Breast epithelium (tissue), 4 donors: Measurements from ENCODE around the gene SPRY2. TPM values are rescaled to one million over a fixed set of nuclear protein-coding genes. Genes with fewer than 3 reads are reported as not detected.

ENCODE experiments used
- DNase-seq, 2 donors: peaks; one replicate each; pipeline ENCODE4 v3.0.0-alpha.2; 2019; ENCODE audit warnings: low spot score in 2 of 2
- H3K27ac ChIP-seq, 2 donors: fragments of 200-600 bp; sonication (generic) in 1 of 2; one replicate each; pipeline ENCODE4 v1.5.1; 2016 to 2019; ENCODE audit warnings: mild to moderate bottlenecking in 1 of 2
- H3K27me3 ChIP-seq, 2 donors: fragments of 200-600 bp; sonication (generic) in 1 of 2; one replicate each; pipeline versions ENCODE4 v1.5.1 to v1.6.0; 2017 to 2019; ENCODE audit warnings: control low read depth in 1 of 2, mild to moderate bottlenecking in 1 of 2
- H3K36me3 ChIP-seq: fragments of 200-600 bp; one replicate; pipeline ENCODE4 v1.5.1; 2019
- H3K4me1 ChIP-seq, 2 donors: fragments of 200-600 bp; sonication (generic); one replicate each; pipeline ENCODE4 v1.5.1; 2016 to 2019; ENCODE audit warnings: control low read depth in 1 of 2
- H3K4me3 ChIP-seq, 3 donors: fragments of 200-600 bp; sonication (generic); 1 replicate in 2 of 3; 2 replicates in 1 of 3; pipeline ENCODE4 v1.5.1; 2016 to 2019; ENCODE audit warnings: mild to moderate bottlenecking in 3 of 3, moderate library complexity in 2 of 3
- H3K9me3 ChIP-seq, 2 donors: fragments of 200-600 bp; sonication (generic) in 1 of 2; one replicate each; pipeline ENCODE4 v1.5.1; 2016 to 2019; ENCODE audit warnings: control low read depth in 1 of 2
- POLR2A ChIP-seq: fragments of 450-650 bp; IDR thresholded peaks from one replicate; pipeline ENCODE4 v1.6.1; 2016; ENCODE audit warnings: antibody characterized with exemption, mild to moderate bottlenecking, moderate library complexity
- POLR2AphosphoS5 ChIP-seq, 3 donors: sonication (generic); formaldehyde crosslinking; IDR thresholded peaks; one replicate each; pipeline ENCODE4 v1.6.1; 2017; ENCODE audit warnings: antibody characterized with exemption in 3 of 3
- intact Hi-C: fragments of 100-400 bp; cut with DNase I; formaldehyde crosslinking; loops from one replicate; pipeline ENCODE4 v1.15.1; 2023; ENCODE audit warnings: low total_unique reads
- total RNA-seq, 3 donors: library from RNA; depleted of rRNA; stranded (reverse); fragments of >200 nt; gene quantifications; one replicate each; pipeline ENCODE4 v1.1.0, GENCODE V29; 2016
- TF ChIP-seq, protein P1 (sequence below), 3 donors: fragments of 450-650 bp; IDR thresholded peaks; one replicate each; pipeline ENCODE4 v1.5.1; 2016 to 2017; ENCODE audit warnings: antibody characterized with exemption in 3 of 3, mild to moderate bottlenecking in 3 of 3, moderate library complexity in 3 of 3

Gene SPRY2
- total RNA-seq, 3 donors from 2014 or later, result 52.1 to 76.0 (median 71.0) TPM

DNA sequence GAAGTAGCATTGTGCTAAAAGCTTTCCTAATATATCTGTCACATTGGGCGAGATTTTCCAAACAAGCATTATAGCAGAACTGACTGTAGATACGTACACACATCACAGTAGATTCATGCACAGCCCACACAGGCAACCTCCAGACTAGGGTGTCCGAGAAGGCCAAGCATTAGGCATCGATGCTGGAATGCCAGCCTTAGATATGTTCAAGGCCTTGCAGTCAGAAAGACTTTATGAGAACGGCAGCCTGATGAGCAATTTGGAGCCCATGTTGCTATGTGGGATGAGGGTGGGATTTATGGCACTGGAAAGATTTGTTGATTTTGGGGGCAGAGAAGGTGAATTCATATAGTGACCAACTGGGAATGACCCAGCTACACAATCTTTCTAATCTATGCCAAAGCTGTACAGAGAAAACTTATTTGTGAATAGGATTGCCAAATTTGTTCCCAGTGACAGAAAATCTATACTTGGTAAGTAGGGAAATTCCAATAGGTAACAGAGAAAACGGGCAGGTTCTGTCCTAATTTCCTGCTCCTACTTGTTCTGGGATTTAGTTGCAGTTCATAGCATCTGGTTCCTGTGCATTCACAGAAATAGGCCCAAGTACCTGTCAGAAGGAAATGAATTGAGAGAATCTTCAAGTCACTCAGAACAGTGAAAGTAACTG is 31.0 kb upstream of the SPRY2 start:
- Histone ChIP-seq H3K36me3 (no peaks in the 10 kb centered on the region), H3K4me3 (no peak overlapping the region), H3K4me1 (peaks cover 3 to 6% of the 10 kb centered on the region in 2 donors), H3K27ac (no peak overlapping the region), H3K9me3 (no peaks in the 10 kb centered on the region), H3K27me3 (no peaks in the 10 kb centered on the region)
- intact Hi-C loops, result no loop called here
- TF ChIP-seq, protein P1, sequence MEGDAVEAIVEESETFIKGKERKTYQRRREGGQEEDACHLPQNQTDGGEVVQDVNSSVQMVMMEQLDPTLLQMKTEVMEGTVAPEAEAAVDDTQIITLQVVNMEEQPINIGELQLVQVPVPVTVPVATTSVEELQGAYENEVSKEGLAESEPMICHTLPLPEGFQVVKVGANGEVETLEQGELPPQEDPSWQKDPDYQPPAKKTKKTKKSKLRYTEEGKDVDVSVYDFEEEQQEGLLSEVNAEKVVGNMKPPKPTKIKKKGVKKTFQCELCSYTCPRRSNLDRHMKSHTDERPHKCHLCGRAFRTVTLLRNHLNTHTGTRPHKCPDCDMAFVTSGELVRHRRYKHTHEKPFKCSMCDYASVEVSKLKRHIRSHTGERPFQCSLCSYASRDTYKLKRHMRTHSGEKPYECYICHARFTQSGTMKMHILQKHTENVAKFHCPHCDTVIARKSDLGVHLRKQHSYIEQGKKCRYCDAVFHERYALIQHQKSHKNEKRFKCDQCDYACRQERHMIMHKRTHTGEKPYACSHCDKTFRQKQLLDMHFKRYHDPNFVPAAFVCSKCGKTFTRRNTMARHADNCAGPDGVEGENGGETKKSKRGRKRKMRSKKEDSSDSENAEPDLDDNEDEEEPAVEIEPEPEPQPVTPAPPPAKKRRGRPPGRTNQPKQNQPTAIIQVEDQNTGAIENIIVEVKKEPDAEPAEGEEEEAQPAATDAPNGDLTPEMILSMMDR (IDR thresholded peaks at IDR 0.05), result no peak
- TF ChIP-seq POLR2A, result no peak
- no peak for TF ChIP-seq POLR2AphosphoS5 (IDR thresholded peaks at IDR 0.05)
- DNase-seq, result no peak

DNA sequence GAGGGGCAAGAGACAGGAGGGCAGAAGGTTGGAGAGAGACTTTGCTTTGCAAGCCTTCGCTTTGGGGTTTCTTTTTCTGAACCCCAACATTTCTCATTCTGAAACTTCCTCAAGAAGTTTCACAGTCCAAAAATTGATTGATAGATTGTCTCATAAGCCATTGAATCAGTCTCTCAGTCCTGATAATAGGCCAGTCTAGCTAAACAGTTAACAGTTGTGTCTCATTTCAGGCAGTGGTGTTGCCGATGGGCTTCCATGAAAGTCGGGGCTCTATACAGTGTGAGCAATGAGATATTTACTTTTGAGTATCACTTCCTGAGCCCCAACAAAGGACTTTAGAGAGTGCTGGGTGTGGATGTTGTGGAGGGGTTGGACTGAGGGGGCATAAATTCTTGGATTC is 26.5 kb upstream of the SPRY2 start:
- DNase-seq, result no peak
- TF ChIP-seq POLR2A (no peak), POLR2AphosphoS5 (IDR thresholded peaks at IDR 0.05) (no peak)
- TF ChIP-seq, protein P1 (IDR thresholded peaks at IDR 0.05), result no peak
- Histone ChIP-seq H3K9me3 (no peaks in the 10 kb centered on the region), H3K4me1 (no peaks in the 10 kb centered on the region), H3K36me3 (no peaks in the 10 kb centered on the region), H3K4me3 (no peak overlapping the region), H3K27ac (no peak overlapping the region), H3K27me3 (no peaks in the 10 kb centered on the region)
- intact Hi-C loops, result loop anchor here (5.0 kb wide), 1 partner anchor 1060 kb away; no protein-coding TSS in a partner anchor

DNA sequence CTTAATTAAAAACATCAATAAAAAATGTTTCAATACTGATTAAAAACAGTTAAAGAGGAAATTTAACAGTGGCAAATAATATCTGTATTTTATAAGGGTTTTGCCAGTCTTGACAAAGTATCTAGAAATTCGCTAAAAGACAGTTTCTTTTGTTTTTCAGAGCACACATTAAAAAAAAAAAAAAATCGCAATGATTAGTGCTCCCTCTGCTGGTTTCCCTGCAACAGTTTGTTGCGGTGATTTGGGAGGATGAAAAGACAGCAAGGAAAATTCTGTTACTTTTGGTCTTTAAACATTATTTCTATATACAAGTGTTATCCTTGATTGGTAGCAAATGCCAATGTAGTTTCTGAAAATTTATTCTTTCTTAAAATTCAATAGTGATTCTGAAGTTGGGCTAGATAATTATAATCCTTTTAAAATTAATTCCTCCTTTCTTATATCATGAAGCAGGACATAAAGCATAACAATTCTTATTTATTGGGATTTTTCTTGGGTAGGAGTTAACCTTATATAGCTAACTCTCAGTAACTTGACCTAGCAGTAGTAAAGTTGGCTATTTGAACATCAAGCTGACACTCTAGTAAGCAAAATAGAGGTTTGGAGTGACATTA is 23.1 kb upstream of the SPRY2 start:
- no peak for DNase-seq
- Histone ChIP-seq H3K4me1 (no peaks in the 10 kb centered on the region), H3K27ac (no peak overlapping the region), H3K9me3 (no peaks in the 10 kb centered on the region), H3K4me3 (peak overlapping the region in 2 of 3 donors; percentile 28 to 34), H3K27me3 (no peaks in the 10 kb centered on the region), H3K36me3 (no peaks in the 10 kb centered on the region)
- no peak for TF ChIP-seq POLR2AphosphoS5 (IDR thresholded peaks at IDR 0.05)
- TF ChIP-seq, protein P1 (IDR thresholded peaks at IDR 0.05), result peak; percentile 56 to 70 (median 67)
- intact Hi-C loops, result no loop called here

DNA sequence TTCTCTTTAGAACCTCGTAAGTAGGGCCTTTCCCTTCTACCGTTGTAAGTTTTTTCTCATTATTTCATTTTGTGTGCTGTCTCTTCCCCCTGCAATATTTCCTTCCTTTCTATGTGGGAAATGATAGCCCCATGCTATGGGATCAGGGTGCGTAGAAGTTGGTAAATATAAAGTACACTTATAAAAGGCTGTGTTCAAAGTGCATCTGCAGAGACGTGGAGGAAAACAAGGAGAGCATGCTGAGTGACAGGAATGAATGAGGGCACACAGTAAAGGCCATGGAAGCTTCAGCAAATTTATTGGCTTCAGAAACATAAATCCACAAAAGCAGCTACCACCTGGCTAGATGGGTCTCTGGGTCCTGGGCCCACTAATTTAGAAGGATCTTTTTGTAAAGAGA is 21.6 kb upstream of the SPRY2 start:
- H3K27ac ChIP-seq, result no peak overlapping the region
- no peaks in the 10 kb centered on the region for H3K27me3 ChIP-seq
- no peak for DNase-seq
- H3K9me3 ChIP-seq, result no peaks in the 10 kb centered on the region
- no peak overlapping the region for H3K4me3 ChIP-seq
- TF ChIP-seq POLR2AphosphoS5 (IDR thresholded peaks at IDR 0.05) (no peak), POLR2A (no peak)
- TF ChIP-seq, protein P1 (IDR thresholded peaks at IDR 0.05), result no peak
- intact Hi-C loops, result no loop called here
- H3K36me3 ChIP-seq, result no peaks in the 10 kb centered on the region
- no peaks in the 10 kb centered on the region for H3K4me1 ChIP-seq

DNA sequence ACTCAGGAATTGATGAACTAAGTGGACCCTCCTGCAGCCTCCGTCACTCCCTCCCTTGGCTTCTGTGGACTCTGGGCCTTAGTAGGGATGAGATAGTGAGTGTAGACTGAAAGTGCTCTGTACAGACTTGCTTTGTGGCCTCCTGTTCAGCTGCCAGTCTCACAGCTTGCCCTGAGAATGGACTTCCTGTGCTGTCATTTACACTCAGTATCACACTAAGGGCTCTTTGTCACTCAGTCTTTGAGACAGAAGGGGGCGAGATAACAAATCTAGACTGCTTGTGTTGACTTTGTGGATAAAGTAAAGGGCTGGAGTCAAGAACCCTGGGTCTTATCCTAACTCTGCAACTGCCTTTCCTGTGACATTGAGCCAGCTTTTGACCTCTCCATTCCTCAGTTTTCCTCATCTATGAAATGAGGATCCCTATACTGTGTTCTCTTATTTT is 21.0 kb upstream of the SPRY2 start:
- no peak for DNase-seq
- intact Hi-C loops, result no loop called here
- Histone ChIP-seq H3K4me1 (no peaks in the 10 kb centered on the region), H3K27me3 (no peaks in the 10 kb centered on the region), H3K4me3 (no peak overlapping the region), H3K27ac (no peak overlapping the region), H3K9me3 (no peaks in the 10 kb centered on the region), H3K36me3 (no peaks in the 10 kb centered on the region)
- TF ChIP-seq, protein P1 (IDR thresholded peaks at IDR 0.05), result no peak
